GM21786 (cell line): ENCODE measurements around the gene ZFYVE28.

ENCODE experiments used
- ATAC-seq: cut with Tn5 transposase; IDR thresholded peaks from one replicate; pipeline ENCODE4 v1.9.1; 2021; ENCODE audit not compliant: unreplicated experiment

Gene ZFYVE28

GRCh38 chr4:2412534-2412884, 5.9 kb downstream of the ZFYVE28 start:
- peak; percentile 35 for ATAC-seq

- ATAC-seq: peak; percentile 20
These were observed 6.5 kb downstream of the ZFYVE28 start for GRCh38 chr4:2411786-2412510.

- ATAC-seq: no peak
These were observed 9.1 kb downstream of the ZFYVE28 start for GRCh38 chr4:2409381-2409783.

- no peak for ATAC-seq
These were observed 9.5 kb downstream of the ZFYVE28 start for GRCh38 chr4:2408976-2409375.

GRCh38 chr4:2408401-2408958, 10.0 kb downstream of the ZFYVE28 start:
- ATAC-seq: no peak

GRCh38 chr4:2407991-2408342, 10.5 kb downstream of the ZFYVE28 start:
- ATAC-seq: no peak

GRCh38 chr4:2406920-2407319, 11.5 kb downstream of the ZFYVE28 start:
- no peak for ATAC-seq

GRCh38 chr4:2406406-2406805, 12.0 kb downstream of the ZFYVE28 start:
- no peak for ATAC-seq

- ATAC-seq: no peak
These were observed 15.5 kb downstream of the ZFYVE28 start for GRCh38 chr4:2402941-2403340.

GRCh38 chr4:2402048-2402842, 16.2 kb downstream of the ZFYVE28 start:
- ATAC-seq: no peak

GRCh38 chr4:2401610-2401983, 16.8 kb downstream of the ZFYVE28 start:
- ATAC-seq: no peak

- no peak for ATAC-seq
These were observed 17.4 kb downstream of the ZFYVE28 start for GRCh38 chr4:2400841-2401609.

- no peak for ATAC-seq
These were observed 18.7 kb downstream of the ZFYVE28 start for GRCh38 chr4:2399631-2400190.

- ATAC-seq: no peak
These were observed 19.2 kb downstream of the ZFYVE28 start for GRCh38 chr4:2399216-2399615.

GRCh38 chr4:2397596-2398379, 20.7 kb downstream of the ZFYVE28 start:
- ATAC-seq: no peak

- no peak for ATAC-seq
These were observed 21.6 kb downstream of the ZFYVE28 start for GRCh38 chr4:2396781-2397368.

GRCh38 chr4:2395584-2395983, 22.9 kb downstream of the ZFYVE28 start:
- no peak for ATAC-seq

GRCh38 chr4:2395038-2395437, 23.4 kb downstream of the ZFYVE28 start:
- ATAC-seq: no peak

- no peak for ATAC-seq
These were observed 23.9 kb downstream of the ZFYVE28 start for GRCh38 chr4:2394528-2394927.
